UCSD-AML1 (cell line): Measurements from ENCODE around the gene NOM1.

Experiments
- DNase-seq: peaks from one replicate; lab custom pipeline; 2025; ENCODE audit not compliant: unreplicated experiment; lab: John Stamatoyannopoulos, UW

NOM1 gene

GRCh38 chr7:156979711-156980110 lies 30.2 kb downstream of the NOM1 start:
- no peak for DNase-seq

GRCh38 chr7:156984174-156984891 lies 34.8 kb downstream of the NOM1 start:
- no peak for DNase-seq

- DNase-seq: no peak
Measured at GRCh38 chr7:156985101-156985992, 35.8 kb downstream of the NOM1 start.

DNA sequence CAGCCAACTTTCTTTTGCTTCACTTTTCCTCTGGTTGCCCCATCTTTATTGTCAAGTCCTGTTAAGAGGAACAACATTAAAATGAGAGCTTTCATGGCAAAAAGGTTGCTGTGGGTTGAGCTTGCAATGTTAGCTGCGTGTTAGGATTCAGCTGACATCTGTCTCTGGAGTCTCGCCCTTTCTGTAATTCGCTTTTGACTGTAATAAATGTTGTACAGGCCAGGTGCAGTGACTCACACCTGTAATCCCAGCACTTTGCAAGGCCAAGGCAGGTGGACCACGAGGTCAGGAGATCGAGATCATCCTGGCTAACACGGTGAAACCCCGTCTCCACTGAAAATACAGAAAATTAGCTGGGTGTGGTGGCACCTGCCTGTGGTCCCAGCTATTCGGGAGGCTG lies 36.9 kb downstream of the NOM1 start:
- no peak for DNase-seq

- no peak for DNase-seq
Measured at GRCh38 chr7:156988343-156989185, 39.1 kb downstream of the NOM1 start.

DNA sequence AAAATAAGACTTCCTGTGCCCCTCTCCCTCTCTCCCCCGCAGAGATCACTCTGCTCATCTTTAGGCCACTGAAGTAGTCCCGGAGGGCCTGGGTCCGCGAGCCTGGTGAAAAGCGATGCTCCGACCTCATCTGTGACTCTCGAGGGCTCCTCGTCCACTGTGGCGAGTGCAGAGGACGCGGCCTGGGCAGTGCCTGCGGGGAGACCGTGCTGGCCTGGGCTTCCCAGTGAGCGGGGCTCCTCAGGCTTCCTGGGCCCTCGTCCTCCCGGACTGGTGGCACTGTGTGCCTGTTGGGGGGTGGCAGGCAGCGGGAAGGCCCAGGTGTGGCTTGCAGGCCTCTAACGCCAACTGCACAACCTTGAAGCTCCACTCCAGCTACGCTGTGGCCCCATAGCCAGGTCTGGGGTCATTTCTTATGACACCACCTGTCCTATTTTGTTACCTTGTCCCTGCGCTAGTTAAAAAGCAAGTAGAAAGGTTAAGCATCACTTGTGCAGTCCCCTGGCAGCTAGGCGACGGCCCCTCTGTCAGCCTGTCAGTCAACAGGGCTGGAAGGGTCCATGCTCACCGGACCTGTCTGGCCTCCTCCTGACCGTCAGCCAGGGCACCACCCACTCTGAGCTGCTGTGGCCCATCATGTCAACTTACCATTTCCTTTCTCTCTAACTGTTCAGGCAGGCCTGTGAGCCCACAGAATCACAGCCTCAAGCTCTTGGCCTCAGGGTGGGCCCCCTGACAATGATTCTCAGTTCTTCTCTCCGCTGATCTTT lies 40.4 kb downstream of the NOM1 start:
- no peak for DNase-seq

DNA sequence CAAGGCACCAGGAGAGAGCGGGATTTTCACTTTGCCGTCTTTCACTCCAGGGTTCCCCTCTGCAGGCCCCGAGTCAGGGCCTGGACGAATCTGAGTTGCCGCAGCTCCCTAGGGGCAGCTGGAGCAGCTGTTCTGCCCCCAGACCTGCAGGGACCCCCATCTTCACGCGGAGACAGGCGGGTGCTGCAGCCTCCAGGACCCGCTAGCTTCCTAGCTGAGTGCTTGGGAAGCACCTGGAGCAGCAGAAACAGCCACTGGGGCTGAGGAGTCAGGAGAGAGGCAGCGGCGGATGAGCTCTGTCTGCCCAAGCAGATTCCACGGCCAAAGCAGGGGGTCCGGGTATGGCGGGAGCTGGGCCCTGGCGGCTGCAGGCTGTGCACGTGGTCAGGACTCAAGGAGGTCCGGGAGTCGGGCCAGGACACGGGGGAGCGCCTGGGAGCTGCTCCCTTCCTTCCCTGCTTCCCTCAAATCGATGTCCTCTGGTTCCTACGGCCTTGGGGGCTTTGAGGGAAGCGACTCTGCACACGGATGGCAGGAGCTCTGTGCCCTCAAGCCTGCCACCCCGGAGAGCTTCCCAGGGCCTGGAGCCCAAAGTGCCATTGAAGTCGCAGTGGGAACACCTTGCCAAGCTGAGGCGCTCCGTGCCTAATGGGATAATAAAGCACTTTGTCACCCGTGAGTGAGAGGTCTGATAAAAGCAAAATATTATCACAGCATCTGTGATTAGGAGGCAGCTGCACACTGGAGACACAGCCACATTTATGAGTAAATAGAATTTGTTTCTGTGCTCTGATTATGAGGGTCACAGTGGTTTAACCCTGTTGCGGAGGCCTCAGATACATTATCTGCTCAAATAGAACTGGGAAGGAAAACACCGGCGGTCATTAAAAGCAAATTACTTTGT lies 43.8 kb downstream of the NOM1 start:
- no peak for DNase-seq

- DNase-seq: no peak
Measured at GRCh38 chr7:156993925-156994235, 44.4 kb downstream of the NOM1 start.

DNA sequence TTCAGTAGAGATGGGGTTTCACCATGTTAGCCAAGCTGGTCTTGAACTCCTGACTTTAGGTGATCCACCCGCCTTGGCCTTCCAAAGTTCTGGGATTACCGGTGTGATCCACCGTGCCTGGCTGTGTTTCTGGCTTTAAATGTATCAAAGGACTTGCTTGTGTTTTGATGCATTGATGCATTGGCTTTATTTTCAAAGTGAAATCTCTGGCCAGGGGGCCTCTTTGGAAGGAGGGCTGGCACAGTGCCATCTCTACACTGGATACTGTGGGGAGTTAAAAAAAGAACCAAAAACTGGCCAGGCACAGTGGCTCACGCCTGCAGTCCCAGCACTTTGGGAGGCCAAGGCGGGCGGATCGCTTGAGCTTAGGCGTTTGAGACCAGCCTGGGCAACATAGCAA lies 44.9 kb downstream of the NOM1 start:
- DNase-seq: no peak

- no peak for DNase-seq
Measured at GRCh38 chr7:156998988-156999957, 49.8 kb downstream of the NOM1 start.

DNA sequence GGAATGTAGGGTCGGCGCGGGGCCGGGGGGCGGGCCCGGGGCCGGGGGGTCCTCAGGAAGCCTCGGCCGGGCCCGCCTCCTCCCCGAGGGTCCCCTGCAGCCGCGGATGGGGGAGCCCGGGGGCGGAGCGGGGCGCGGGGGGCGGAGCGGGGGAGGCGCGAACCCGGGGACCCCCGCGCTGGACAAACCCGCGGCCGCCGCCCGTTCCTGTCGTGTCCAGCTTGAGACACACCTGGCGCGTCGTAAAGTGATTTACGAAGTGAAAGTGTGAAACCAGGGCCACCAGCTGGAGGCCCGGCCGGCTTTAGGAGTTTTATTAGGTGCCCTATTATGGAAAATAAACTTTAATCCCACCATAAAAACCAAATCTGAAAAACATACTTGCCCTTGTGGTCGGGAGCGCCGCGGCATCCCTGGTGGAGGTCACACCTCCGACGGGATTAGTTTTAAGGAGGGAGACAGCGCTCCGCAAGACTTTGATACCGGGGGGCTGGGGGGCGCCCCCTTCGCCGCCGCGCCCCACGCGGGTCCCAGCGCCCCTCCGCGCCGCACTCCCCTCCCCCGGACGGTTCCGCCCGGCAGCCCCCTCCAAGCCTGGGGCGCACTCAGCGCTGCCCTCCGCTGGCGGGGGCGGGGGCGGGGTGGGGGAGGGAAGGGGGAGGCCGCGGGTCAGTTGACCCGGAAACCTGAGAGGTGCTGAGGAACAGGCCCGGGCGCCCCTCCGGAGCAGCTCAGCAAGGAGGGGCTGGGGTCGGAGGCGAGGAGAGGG lies 50.6 kb downstream of the NOM1 start:
- no peak for DNase-seq

GRCh38 chr7:157000741-157001653 lies 51.5 kb downstream of the NOM1 start:
- no peak for DNase-seq

GRCh38 chr7:157001920-157002818 lies 52.7 kb downstream of the NOM1 start:
- no peak for DNase-seq

GRCh38 chr7:157002819-157003421 lies 53.4 kb downstream of the NOM1 start:
- no peak for DNase-seq

- DNase-seq: no peak
Measured at GRCh38 chr7:157003445-157003755, 53.9 kb downstream of the NOM1 start.
